Neural progenitor cell (in vitro differentiated cells): ENCODE measurements around the gene NAA60. TPM values are rescaled to one million over a fixed set of nuclear protein-coding genes. Genes with fewer than 3 reads are reported as not detected.

ENCODE experiments used
- DNase-seq: peaks from one replicate; pipeline ENCODE4 v3.0.0-alpha.2; 2016; ENCODE audit warnings: low spot score
- H2AFZ ChIP-seq: fragments of 200-600 bp; sonication (generic); replicated peaks from 2 replicates; pipeline ENCODE4 v1.6.1; 2016; ENCODE audit warnings: antibody characterized with exemption
- H3F3A ChIP-seq: fragments of 200-600 bp; sonication (generic); 2 replicates; pipeline ENCODE4 v1.6.1; 2016; ENCODE audit warnings: antibody characterized with exemption, low read depth
- H3K27ac ChIP-seq: fragments of 200-600 bp; sonication (generic); 2 replicates; pipeline ENCODE4 v1.5.1; 2016; ENCODE audit warnings: mild to moderate bottlenecking
- H3K27me3 ChIP-seq: fragments of 200-600 bp; sonication (generic); 2 replicates; pipeline ENCODE4 v1.6.1; 2016; ENCODE audit warnings: mild to moderate bottlenecking, moderate library complexity
- H3K36me3 ChIP-seq: fragments of 200-600 bp; sonication (generic); 2 replicates; pipeline ENCODE4 v1.5.1; 2016
- H3K4me1 ChIP-seq: fragments of 200-600 bp; sonication (generic); 2 replicates; pipeline ENCODE4 v1.6.1; 2016; ENCODE audit warnings: mixed run types
- H3K4me2 ChIP-seq: fragments of 200-600 bp; sonication (generic); 2 replicates; pipeline ENCODE4 v1.6.1; 2016
- H3K4me3 ChIP-seq: fragments of 200-600 bp; sonication (generic); 2 replicates; pipeline ENCODE4 v1.5.1; 2016
- H3K79me2 ChIP-seq: fragments of 200-600 bp; sonication (generic); 2 replicates; pipeline ENCODE4 v1.6.1; 2016; ENCODE audit warnings: low read depth
- H3K9ac ChIP-seq: fragments of 200-600 bp; sonication (generic); 2 replicates; pipeline ENCODE4 v1.6.1; 2016
- H3K9me3 ChIP-seq: fragments of 200-600 bp; sonication (generic); 2 replicates; pipeline ENCODE4 v1.5.1; 2016; ENCODE audit warnings: low read depth
- H4K20me1 ChIP-seq: fragments of 200-600 bp; sonication (generic); 2 replicates; pipeline ENCODE4 v1.6.1; 2016; ENCODE audit warnings: low read depth
- H3K27ac Mint-ChIP-seq: 3 replicates; pipeline ENCODE4 v1.8.0; 2021; ENCODE audit warnings: mixed read lengths
- H3K27me3 Mint-ChIP-seq: 2 replicates; pipeline ENCODE4 v1.8.0; 2022; ENCODE audit warnings: low read depth, mild to moderate bottlenecking, inconsistent platforms, moderate library complexity, mixed read lengths; ENCODE audit not compliant: insufficient read depth
- H3K36me3 Mint-ChIP-seq: 3 replicates; pipeline ENCODE4 v1.8.0; 2021; ENCODE audit warnings: mixed read lengths
- H3K4me1 Mint-ChIP-seq: 3 replicates; pipeline ENCODE4 v1.8.0; 2021; ENCODE audit warnings: mixed read lengths
- H3K4me3 Mint-ChIP-seq: 3 replicates; pipeline ENCODE4 v1.8.0; 2021; ENCODE audit warnings: mild to moderate bottlenecking, moderate library complexity, mixed read lengths
- H3K9me3 Mint-ChIP-seq: 3 replicates; pipeline ENCODE4 v1.8.0; 2020; ENCODE audit warnings: mixed read lengths
- EZH2 ChIP-seq: fragments of 200-600 bp; sonication (generic); IDR thresholded peaks from 2 replicates; pipeline ENCODE4 v1.6.1; 2017; ENCODE audit warnings: antibody characterized with exemption, mild to moderate bottlenecking, moderate library complexity
- EZH2phosphoT487 ChIP-seq: fragments of 200-600 bp; sonication (generic); IDR thresholded peaks from 2 replicates; pipeline ENCODE4 v1.6.1; 2017; ENCODE audit warnings: antibody characterized with exemption
- total RNA-seq: library from RNA; depleted of rRNA; stranded (reverse); fragments of >200 nt; gene quantifications from 2 replicates; pipeline ENCODE4 v1.2.3, GENCODE V29; 2015; ENCODE audit warnings: low replicate concordance
- TF ChIP-seq, protein P1 (sequence below): fragments of 200-600 bp; sonication (generic); IDR thresholded peaks from 2 replicates; pipeline ENCODE4 v1.5.1; 2017; ENCODE audit warnings: antibody characterized with exemption, mild to moderate bottlenecking

NAA60 gene
- total RNA-seq, 1 donor from 2014 or later = 14.8 TPM

DNA sequence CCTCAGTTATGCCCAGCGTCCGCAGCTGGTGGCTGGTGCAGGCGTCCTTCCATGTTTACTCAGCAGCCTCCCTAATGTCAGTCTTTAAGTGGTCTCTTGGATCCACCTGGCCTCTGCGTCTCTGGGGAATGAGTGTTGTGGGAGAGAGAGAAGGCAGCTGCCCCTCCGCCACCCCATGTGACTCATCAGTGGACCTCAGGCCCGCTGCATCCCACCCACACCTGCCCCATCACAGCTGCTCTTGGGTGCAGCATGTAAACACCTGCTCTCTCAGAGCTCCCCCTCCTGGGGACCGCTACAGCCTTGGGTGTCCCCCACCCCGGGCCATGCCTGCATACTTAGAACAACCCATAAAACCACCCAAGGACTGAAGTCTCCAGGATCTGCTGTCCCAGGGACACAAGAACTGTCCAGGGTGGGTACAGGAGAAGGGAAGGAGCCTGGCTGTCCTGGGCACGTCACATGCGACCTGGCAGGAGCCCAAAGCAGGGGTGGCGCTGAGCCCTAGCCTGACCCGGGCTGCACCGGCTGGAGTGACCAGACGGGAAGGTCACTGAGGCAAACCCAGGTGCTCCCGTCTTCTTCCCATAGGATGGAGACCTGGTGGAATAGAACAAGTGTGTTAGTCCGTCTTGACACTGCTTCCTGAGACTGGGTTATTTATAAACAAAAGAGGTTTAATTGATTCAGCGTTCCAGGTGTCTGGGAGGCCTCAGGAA lies 47.6 kb downstream of the NAA60 start:
- Mint-ChIP-seq H3K4me1 (peaks cover 2% of the 10 kb centered on the region), H3K4me3 (no peak overlapping the region), H3K9me3 (no peaks in the 10 kb centered on the region), H3K36me3 (peaks cover 5% of the 10 kb centered on the region), H3K27me3 (peaks cover 2% of the 10 kb centered on the region), H3K27ac (no peak overlapping the region)
- no peaks in the 10 kb centered on the region for H3F3A ChIP-seq
- no peaks in the 10 kb centered on the region for H4K20me1 ChIP-seq
- H3K79me2 ChIP-seq = no peaks in the 10 kb centered on the region
- H3K36me3 ChIP-seq = no peaks in the 10 kb centered on the region
- no peak overlapping the region for H3K9ac ChIP-seq
- H3K4me2 ChIP-seq = no peak overlapping the region
- H3K27ac ChIP-seq = no peak overlapping the region
- H3K27me3 ChIP-seq = no peaks in the 10 kb centered on the region
- DNase-seq = no peak
- H3K4me3 ChIP-seq = no peak overlapping the region
- H3K4me1 ChIP-seq = no peaks in the 10 kb centered on the region
- no peak overlapping the region for H2AFZ ChIP-seq
- TF ChIP-seq, protein P1, sequence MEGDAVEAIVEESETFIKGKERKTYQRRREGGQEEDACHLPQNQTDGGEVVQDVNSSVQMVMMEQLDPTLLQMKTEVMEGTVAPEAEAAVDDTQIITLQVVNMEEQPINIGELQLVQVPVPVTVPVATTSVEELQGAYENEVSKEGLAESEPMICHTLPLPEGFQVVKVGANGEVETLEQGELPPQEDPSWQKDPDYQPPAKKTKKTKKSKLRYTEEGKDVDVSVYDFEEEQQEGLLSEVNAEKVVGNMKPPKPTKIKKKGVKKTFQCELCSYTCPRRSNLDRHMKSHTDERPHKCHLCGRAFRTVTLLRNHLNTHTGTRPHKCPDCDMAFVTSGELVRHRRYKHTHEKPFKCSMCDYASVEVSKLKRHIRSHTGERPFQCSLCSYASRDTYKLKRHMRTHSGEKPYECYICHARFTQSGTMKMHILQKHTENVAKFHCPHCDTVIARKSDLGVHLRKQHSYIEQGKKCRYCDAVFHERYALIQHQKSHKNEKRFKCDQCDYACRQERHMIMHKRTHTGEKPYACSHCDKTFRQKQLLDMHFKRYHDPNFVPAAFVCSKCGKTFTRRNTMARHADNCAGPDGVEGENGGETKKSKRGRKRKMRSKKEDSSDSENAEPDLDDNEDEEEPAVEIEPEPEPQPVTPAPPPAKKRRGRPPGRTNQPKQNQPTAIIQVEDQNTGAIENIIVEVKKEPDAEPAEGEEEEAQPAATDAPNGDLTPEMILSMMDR = no peak
- TF ChIP-seq EZH2 (no peak), EZH2phosphoT487 (no peak)
- no peaks in the 10 kb centered on the region for H3K9me3 ChIP-seq

GRCh38 chr16:3492356-3492755 lies 48.9 kb downstream of the NAA60 start:
- Mint-ChIP-seq H3K4me3 (no peak overlapping the region), H3K36me3 (peaks cover 2% of the 10 kb centered on the region), H3K9me3 (no peaks in the 10 kb centered on the region), H3K4me1 (peaks cover 2% of the 10 kb centered on the region), H3K27ac (no peak overlapping the region), H3K27me3 (peaks cover 2% of the 10 kb centered on the region)
- no peak for DNase-seq
- no peaks in the 10 kb centered on the region for H3F3A ChIP-seq
- H2AFZ ChIP-seq = no peak overlapping the region
- H3K4me1 ChIP-seq = no peaks in the 10 kb centered on the region
- no peak overlapping the region for H3K27ac ChIP-seq
- no peaks in the 10 kb centered on the region for H3K9me3 ChIP-seq
- TF ChIP-seq EZH2 (no peak), EZH2phosphoT487 (no peak)
- TF ChIP-seq, protein P1 = no peak
- no peaks in the 10 kb centered on the region for H3K36me3 ChIP-seq
- H4K20me1 ChIP-seq = no peaks in the 10 kb centered on the region
- no peak overlapping the region for H3K9ac ChIP-seq
- no peak overlapping the region for H3K4me3 ChIP-seq
- H3K4me2 ChIP-seq = no peak overlapping the region
- no peaks in the 10 kb centered on the region for H3K79me2 ChIP-seq
- no peaks in the 10 kb centered on the region for H3K27me3 ChIP-seq

DNA sequence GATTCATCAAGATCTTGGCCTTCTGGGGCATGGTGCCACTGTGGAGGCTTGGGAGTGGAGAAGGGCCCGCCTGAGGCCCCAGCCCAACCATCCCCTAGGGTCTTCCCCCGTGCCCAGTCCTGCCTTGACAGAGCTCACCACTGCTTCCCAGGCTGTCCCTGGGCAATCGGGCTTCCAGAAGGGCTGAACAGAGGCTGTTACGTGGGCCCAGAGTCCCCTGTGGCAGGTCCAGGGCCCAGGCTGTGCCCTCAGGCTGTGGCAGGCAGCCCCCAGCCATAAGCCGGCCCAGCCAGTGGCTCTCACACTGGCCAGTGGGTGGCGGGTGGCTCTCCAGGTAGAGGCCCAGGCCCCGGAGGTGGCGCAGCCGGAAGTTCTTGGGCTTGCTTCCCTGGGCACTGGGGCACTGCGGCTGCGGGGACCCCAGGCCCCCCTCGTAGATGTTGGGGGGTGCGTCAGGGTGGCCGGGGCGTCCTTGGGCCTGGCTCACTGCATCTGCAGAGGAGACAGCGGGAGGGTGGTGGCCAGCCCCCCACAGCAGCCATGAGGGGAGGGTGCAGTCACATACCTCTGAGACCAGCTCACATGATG lies 51.0 kb downstream of the NAA60 start:
- no peak overlapping the region for H3K27ac ChIP-seq
- H4K20me1 ChIP-seq = no peaks in the 10 kb centered on the region
- H3K4me3 ChIP-seq = no peak overlapping the region
- H2AFZ ChIP-seq = no peak overlapping the region
- H3K4me2 ChIP-seq = no peak overlapping the region
- H3K9me3 Mint-ChIP-seq = peaks cover under 1% of the 10 kb centered on the region
- no peak overlapping the region for H3K9ac ChIP-seq
- no peaks in the 10 kb centered on the region for H3K4me1 Mint-ChIP-seq
- no peaks in the 10 kb centered on the region for H3K36me3 Mint-ChIP-seq
- H3K27me3 ChIP-seq = peaks cover 5% of the 10 kb centered on the region
- H3K27ac Mint-ChIP-seq = no peak overlapping the region
- no peak overlapping the region for H3K4me3 Mint-ChIP-seq
- H3K4me1 ChIP-seq = no peaks in the 10 kb centered on the region
- H3F3A ChIP-seq = no peaks in the 10 kb centered on the region
- TF ChIP-seq, protein P1 = no peak
- TF ChIP-seq EZH2phosphoT487 (no peak), EZH2 (no peak)
- DNase-seq = no peak
- no peaks in the 10 kb centered on the region for H3K9me3 ChIP-seq
- no peaks in the 10 kb centered on the region for H3K36me3 ChIP-seq
- H3K79me2 ChIP-seq = no peaks in the 10 kb centered on the region
- H3K27me3 Mint-ChIP-seq = peaks cover 4% of the 10 kb centered on the region
